Keratinocyte (primary cell): ENCODE measurements around the gene BNC2. TPM values are rescaled to one million over a fixed set of nuclear protein-coding genes. Genes with fewer than 3 reads are reported as not detected.

Source experiments
- DNase-seq: peaks from one replicate; pipeline ENCODE4 v3.0.0-alpha.2; 2011; ENCODE audit warnings: low read depth, missing footprints, low spot score
- FAIRE-seq: peaks from 2 replicates; lab custom pipeline; 2011; peaks lifted over from hg19 to GRCh38; lab: Jason Lieb, UNC
- H2AFZ ChIP-seq: 2 replicates; pipeline ENCODE4 v1.6.0; 2012; ENCODE audit warnings: low read length, control low read depth, inconsistent platforms; ENCODE audit not compliant: control insufficient read depth
- H3K27ac ChIP-seq: 2 replicates; pipeline ENCODE4 v1.5.1; 2011; ENCODE audit warnings: low read length; ENCODE audit not compliant: control insufficient read depth, insufficient read depth
- H3K27me3 ChIP-seq: 3 replicates; pipeline ENCODE4 v1.6.0; 2011; ENCODE audit warnings: low read length; ENCODE audit not compliant: control insufficient read depth, insufficient read depth; ENCODE audit errors: extremely low read depth
- H3K36me3 ChIP-seq, 2 experiments: 2 replicates in 1 of 2; 3 replicates in 1 of 2; pipeline ENCODE4 v1.5.1; 2011; ENCODE audit warnings: low read length in 2 of 2, mild to moderate bottlenecking in 1 of 2; ENCODE audit not compliant: control insufficient read depth in 2 of 2, insufficient read depth in 2 of 2; ENCODE audit errors: extremely low read depth in 1 of 2
- H3K4me1 ChIP-seq: 3 replicates; pipeline ENCODE4 v1.5.1; 2011; ENCODE audit warnings: low read length; ENCODE audit not compliant: control insufficient read depth, insufficient read depth; ENCODE audit errors: extremely low read depth
- H3K4me2 ChIP-seq: 3 replicates; pipeline ENCODE4 v1.6.0; 2011; ENCODE audit warnings: low read depth, low read length; ENCODE audit not compliant: control insufficient read depth, insufficient read depth; ENCODE audit errors: extremely low read depth
- H3K4me3 ChIP-seq, 3 experiments: fragments of 200-600 bp in 1 of 3; sonication (generic) in 1 of 3; 2 replicates in 2 of 3; 3 replicates in 1 of 3; pipeline ENCODE4 v1.5.1; 2011 to 2016; ENCODE audit warnings: low read length in 3 of 3, mild to moderate bottlenecking in 3 of 3, control low read depth in 2 of 3, inconsistent platforms in 1 of 3, low read depth in 1 of 3, mixed read lengths in 1 of 3, mixed run types in 1 of 3, moderate library complexity in 1 of 3; ENCODE audit not compliant: control insufficient read depth in 2 of 3, insufficient read depth in 2 of 3; ENCODE audit errors: extremely low read depth in 1 of 3
- H3K79me2 ChIP-seq: 2 replicates; pipeline ENCODE4 v1.6.0; 2012; ENCODE audit warnings: low read length; ENCODE audit not compliant: control insufficient read depth, insufficient read depth
- H3K9ac ChIP-seq: 3 replicates; pipeline ENCODE4 v1.6.0; 2011; ENCODE audit warnings: low read length; ENCODE audit not compliant: control insufficient read depth, insufficient read depth; ENCODE audit errors: extremely low read depth
- H3K9me1 ChIP-seq: 3 replicates; pipeline ENCODE4 v1.6.0; 2011; ENCODE audit warnings: low read length; ENCODE audit not compliant: control insufficient read depth, insufficient read depth; ENCODE audit errors: extremely low read depth
- H3K9me3 ChIP-seq: 2 replicates; pipeline ENCODE4 v1.5.1; 2012; ENCODE audit warnings: low read depth, low read length; ENCODE audit not compliant: control insufficient read depth
- H4K20me1 ChIP-seq: 3 replicates; pipeline ENCODE4 v1.6.0; 2011; ENCODE audit warnings: low read length; ENCODE audit not compliant: control insufficient read depth, insufficient read depth; ENCODE audit errors: extremely low read depth
- EZH2 ChIP-seq: IDR thresholded peaks from one replicate; pipeline ENCODE4 v1.6.1; 2012; ENCODE audit warnings: inconsistent platforms, mild to moderate bottlenecking, low read length, moderate library complexity
- dilution Hi-C: fragments of 300-500 bp; cut with MboI; formaldehyde crosslinking; loops from one replicate; pipeline ENCODE4 v1.7.0; 2020; ENCODE audit warnings: low sequenced_read_pairs; ENCODE audit not compliant: extremely low pct_ligation_motif_present
- polyA plus RNA-seq, 5 experiments: library from polyadenylated mRNA; depleted of rRNA in 3 of 5; stranded (reverse) in 3 of 5; stranded (forward) in 1 of 5; unstranded in 1 of 5; fragments of >200 nt; gene quantifications; 1 replicate in 1 of 5; 2 replicates in 3 of 5; 3 replicates in 1 of 5; pipeline versions ENCODE4 v1.2.1 to v1.2.3, GENCODE V29; 2011 to 2012; ENCODE audit warnings: missing spikeins in 2 of 5, low read depth in 1 of 5, low replicate concordance in 1 of 5
- TF ChIP-seq, protein P1 (sequence below), 3 experiments: IDR thresholded peaks in 1 of 3; conservative IDR thresholded peaks in 1 of 3; optimal IDR thresholded peaks in 1 of 3; 2 replicates in 2 of 3; 3 replicates in 1 of 3; pipeline versions ENCODE3 to v1.5.1; 2011; ENCODE audit warnings: low read length in 3 of 3, mild to moderate bottlenecking in 3 of 3, moderate library complexity in 2 of 3, control low read depth in 1 of 3, inconsistent platforms in 1 of 3; ENCODE audit not compliant: insufficient read depth in 2 of 3; ENCODE audit errors: extremely low read depth in 1 of 3

Gene BNC2
- polyA plus RNA-seq, 1 donor (not counting 4 experiments of a cell fraction or from before 2014, with no cell fraction given), result 1.1 TPM

GRCh38 chr9:16834817-16835216 is 35.7 kb downstream of the BNC2 start:
- DNase-seq (no peak), FAIRE-seq (no peak)
- no peak overlapping the region for H3K27ac ChIP-seq
- no peaks in the 10 kb centered on the region for H3K4me1 ChIP-seq
- TF ChIP-seq, protein P1, sequence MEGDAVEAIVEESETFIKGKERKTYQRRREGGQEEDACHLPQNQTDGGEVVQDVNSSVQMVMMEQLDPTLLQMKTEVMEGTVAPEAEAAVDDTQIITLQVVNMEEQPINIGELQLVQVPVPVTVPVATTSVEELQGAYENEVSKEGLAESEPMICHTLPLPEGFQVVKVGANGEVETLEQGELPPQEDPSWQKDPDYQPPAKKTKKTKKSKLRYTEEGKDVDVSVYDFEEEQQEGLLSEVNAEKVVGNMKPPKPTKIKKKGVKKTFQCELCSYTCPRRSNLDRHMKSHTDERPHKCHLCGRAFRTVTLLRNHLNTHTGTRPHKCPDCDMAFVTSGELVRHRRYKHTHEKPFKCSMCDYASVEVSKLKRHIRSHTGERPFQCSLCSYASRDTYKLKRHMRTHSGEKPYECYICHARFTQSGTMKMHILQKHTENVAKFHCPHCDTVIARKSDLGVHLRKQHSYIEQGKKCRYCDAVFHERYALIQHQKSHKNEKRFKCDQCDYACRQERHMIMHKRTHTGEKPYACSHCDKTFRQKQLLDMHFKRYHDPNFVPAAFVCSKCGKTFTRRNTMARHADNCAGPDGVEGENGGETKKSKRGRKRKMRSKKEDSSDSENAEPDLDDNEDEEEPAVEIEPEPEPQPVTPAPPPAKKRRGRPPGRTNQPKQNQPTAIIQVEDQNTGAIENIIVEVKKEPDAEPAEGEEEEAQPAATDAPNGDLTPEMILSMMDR (optimal IDR thresholded peaks at IDR 0.05 in 1 of 3, IDR thresholded peaks at IDR 0.05 in 1 of 3, conservative IDR thresholded peaks at IDR 0.05 in 1 of 3; ENCODE audit: extremely low read depth in 1 of 3, insufficient read depth in 2 of 3, low read length in 3 of 3), result no peak
- no peak for TF ChIP-seq EZH2
- H3K9me3 ChIP-seq, result no peaks in the 10 kb centered on the region
- H3K36me3 ChIP-seq, result no peaks in the 10 kb centered on the region
- no peaks in the 10 kb centered on the region for H3K79me2 ChIP-seq
- no peak overlapping the region for H2AFZ ChIP-seq
- no peak overlapping the region for H3K9ac ChIP-seq
- H3K9me1 ChIP-seq, result no peaks in the 10 kb centered on the region
- H3K4me2 ChIP-seq, result no peak overlapping the region
- H4K20me1 ChIP-seq, result no peaks in the 10 kb centered on the region
- dilution Hi-C loops, result no loop called here
- no peaks in the 10 kb centered on the region for H3K27me3 ChIP-seq
- H3K4me3 ChIP-seq, result no peak overlapping the region

- no peaks in the 10 kb centered on the region for H3K36me3 ChIP-seq
- H3K4me2 ChIP-seq, result no peak overlapping the region
- no peak overlapping the region for H3K4me3 ChIP-seq
- dilution Hi-C loops, result no loop called here
- H3K9me1 ChIP-seq, result no peaks in the 10 kb centered on the region
- H3K79me2 ChIP-seq, result no peaks in the 10 kb centered on the region
- TF ChIP-seq, protein P1 (optimal IDR thresholded peaks at IDR 0.05 in 1 of 3, IDR thresholded peaks at IDR 0.05 in 1 of 3, conservative IDR thresholded peaks at IDR 0.05 in 1 of 3; ENCODE audit: extremely low read depth in 1 of 3, insufficient read depth in 2 of 3, low read length in 3 of 3), result no peak
- no peak for TF ChIP-seq EZH2
- no peaks in the 10 kb centered on the region for H3K27me3 ChIP-seq
- DNase-seq (no peak), FAIRE-seq (no peak)
- peaks cover 3% of the 10 kb centered on the region for H3K4me1 ChIP-seq
- H3K9ac ChIP-seq, result no peak overlapping the region
- no peak overlapping the region for H3K27ac ChIP-seq
- H4K20me1 ChIP-seq, result no peaks in the 10 kb centered on the region
- H3K9me3 ChIP-seq, result no peaks in the 10 kb centered on the region
- no peak overlapping the region for H2AFZ ChIP-seq
These were observed 37.1 kb downstream of the BNC2 start for GRCh38 chr9:16833296-16833835.
